ENCODE data around the gene SCGB1C1. TPM values are rescaled to one million over a fixed set of nuclear protein-coding genes. Genes with fewer than 3 reads are reported as not detected.

The SCGB1C1 gene
- total and polyA plus RNA-seq, 9 of the 15 experiments (the other 6 are each of a cell fraction or from before 2014, with no cell fraction given) = not detected

- TF ChIP-seq TFAP4 (CRISPR knock-in tag; IDR thresholded peaks at IDR 0.05; ENCODE audit: borderline replicate concordance) (peak; percentile 19), NFIX (CRISPR knock-in tag; IDR thresholded peaks at IDR 0.05; ENCODE audit: low read depth) (no peak), CHD2 (IDR thresholded peaks at IDR 0.05; ENCODE audit: low read depth, low read length) (no peak), HNRNPUL1 (IDR thresholded peaks at IDR 0.05; ENCODE audit: low read length) (peak; percentile 61; the same call in 1 of the 2 replicates), CREB1 (IDR thresholded peaks at IDR 0.05) (peak; percentile 77), CREB1 (CRISPR knock-in tag; IDR thresholded peaks at IDR 0.05) (no peak; the same call in 1 of the 2 replicates), JUN (IDR thresholded peaks at IDR 0.05; ENCODE audit: borderline replicate concordance, low read depth, low read length) (no peak), JUN (CRISPR knock-in tag; IDR thresholded peaks at IDR 0.05; ENCODE audit: borderline replicate concordance) (no peak), BCOR (IDR thresholded peaks at IDR 0.05) (no peak), FOXA1 (IDR thresholded peaks at IDR 0.05; ENCODE audit: borderline replicate concordance) (no peak), GTF2E2 (tag; IDR thresholded peaks at IDR 0.05) (no peak), PKNOX1 (IDR thresholded peaks at IDR 0.05) (no peak), OTX1 (CRISPR knock-in tag; IDR thresholded peaks at IDR 0.05) (0 out of 2 replicates have a peak, but pooled peaks have one; percentile 12), DACH1 (IDR thresholded peaks at IDR 0.05; ENCODE audit: partially characterized antibody) (no peak), ZNF507 (tag; conservative IDR thresholded peaks at IDR 0.05) (no peak), KLF16 (IDR thresholded peaks at IDR 0.05) (no peak), ZBTB9 (CRISPR knock-in tag; IDR thresholded peaks at IDR 0.05) (peak; percentile 56; the same call in 1 of the 2 replicates), ETS2 (tag; IDR thresholded peaks at IDR 0.05; ENCODE audit: borderline replicate concordance, poor library complexity, severe bottlenecking) (no peak), SMAD1 (IDR thresholded peaks at IDR 0.05; ENCODE audit: low read depth, low read length, partially characterized antibody) (no peak), CCAR2 (IDR thresholded peaks at IDR 0.05; ENCODE audit: low read depth, low read length) (no peak), ZNF23 (CRISPR knock-in tag; IDR thresholded peaks at IDR 0.05) (no peak), HCFC1 (IDR thresholded peaks at IDR 0.05; ENCODE audit: low read depth, low read length) (no peak), LARP7 (IDR thresholded peaks at IDR 0.05) (no peak; the same call in 1 of the 2 replicates), STAT5B (CRISPR knock-in tag; IDR thresholded peaks at IDR 0.05) (no peak), TCF15 (CRISPR knock-in tag; IDR thresholded peaks at IDR 0.05) (no peak), KLF1 (tag; IDR thresholded peaks at IDR 0.05) (no peak), ESRRA (IDR thresholded peaks at IDR 0.05; ENCODE audit: borderline replicate concordance, low read depth) (no peak; the same call in 1 of the 2 replicates), NRF1 (conservative IDR thresholded peaks at IDR 0.05 in 1 of 2, IDR thresholded peaks at IDR 0.05 in 1 of 2) (no peak), TCF7 (IDR thresholded peaks at IDR 0.05; ENCODE audit: borderline replicate concordance) (no peak)
Measured at GRCh38 chr11:235997-236773, 43.3 kb downstream of the SCGB1C1 start, which contains the start of gene SIRT3 (continued).

All from K562 (cell line).